Omental fat pad (tissue), 4 donors: ENCODE measurements around the gene SCAMP4. TPM values are rescaled to one million over a fixed set of nuclear protein-coding genes. Genes with fewer than 3 reads are reported as not detected.
"Not testable (repeated sequence)": the region's sequence is repeated elsewhere in the genome, so short reads cannot be mapped to it uniquely, and the experiment has no call there.

Experiments used
- ATAC-seq: fragments of 150-250 bp; one replicate; pipeline ENCODE4 v1.9.1; 2016; ENCODE audit warnings: mild to moderate bottlenecking, moderate library complexity; ENCODE audit not compliant: low FRiP score
- DNase-seq: peaks from one replicate; pipeline ENCODE4 v3.0.0-alpha.2; 2019; ENCODE audit warnings: low spot score
- total RNA-seq, 4 donors: library from RNA; depleted of rRNA; stranded (reverse); fragments of >200 nt; gene quantifications; one replicate each; pipeline ENCODE4 v1.1.0, GENCODE V29; 2016
- TF ChIP-seq, protein P1 (sequence below), 3 donors: fragments of 450-650 bp; IDR thresholded peaks; one replicate each; pipeline ENCODE4 v1.5.1; 2016 to 2017; ENCODE audit warnings: antibody characterized with exemption in 3 of 3, mild to moderate bottlenecking in 3 of 3, moderate library complexity in 2 of 3

Gene SCAMP4
- total RNA-seq, 4 donors from 2014 or later = 38.0 to 57.8 (median 45.6) TPM

DNA sequence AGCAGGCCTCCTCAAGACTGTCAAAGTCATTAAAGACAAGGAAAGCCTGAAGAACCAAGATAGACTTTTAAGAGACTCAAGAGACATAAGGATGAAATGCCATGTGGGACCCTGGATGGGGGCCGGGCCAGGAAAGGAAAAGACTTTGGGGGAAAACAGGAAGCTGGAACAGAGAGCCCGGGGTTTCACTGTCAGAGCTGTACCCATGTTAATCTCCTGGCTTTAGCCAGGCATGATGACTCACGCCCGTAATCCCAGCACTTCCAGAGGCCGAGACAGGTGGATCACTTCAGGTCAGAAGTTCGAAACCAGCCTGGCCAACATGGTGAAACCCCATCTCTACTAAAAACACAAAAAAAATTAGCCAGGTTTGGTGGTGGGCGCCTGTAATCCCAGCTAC is 36.2 kb upstream of the SCAMP4 start:
- TF ChIP-seq, protein P1, sequence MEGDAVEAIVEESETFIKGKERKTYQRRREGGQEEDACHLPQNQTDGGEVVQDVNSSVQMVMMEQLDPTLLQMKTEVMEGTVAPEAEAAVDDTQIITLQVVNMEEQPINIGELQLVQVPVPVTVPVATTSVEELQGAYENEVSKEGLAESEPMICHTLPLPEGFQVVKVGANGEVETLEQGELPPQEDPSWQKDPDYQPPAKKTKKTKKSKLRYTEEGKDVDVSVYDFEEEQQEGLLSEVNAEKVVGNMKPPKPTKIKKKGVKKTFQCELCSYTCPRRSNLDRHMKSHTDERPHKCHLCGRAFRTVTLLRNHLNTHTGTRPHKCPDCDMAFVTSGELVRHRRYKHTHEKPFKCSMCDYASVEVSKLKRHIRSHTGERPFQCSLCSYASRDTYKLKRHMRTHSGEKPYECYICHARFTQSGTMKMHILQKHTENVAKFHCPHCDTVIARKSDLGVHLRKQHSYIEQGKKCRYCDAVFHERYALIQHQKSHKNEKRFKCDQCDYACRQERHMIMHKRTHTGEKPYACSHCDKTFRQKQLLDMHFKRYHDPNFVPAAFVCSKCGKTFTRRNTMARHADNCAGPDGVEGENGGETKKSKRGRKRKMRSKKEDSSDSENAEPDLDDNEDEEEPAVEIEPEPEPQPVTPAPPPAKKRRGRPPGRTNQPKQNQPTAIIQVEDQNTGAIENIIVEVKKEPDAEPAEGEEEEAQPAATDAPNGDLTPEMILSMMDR (IDR thresholded peaks at IDR 0.05) = no peak
- no peak for ATAC-seq
- no peak for DNase-seq

DNA sequence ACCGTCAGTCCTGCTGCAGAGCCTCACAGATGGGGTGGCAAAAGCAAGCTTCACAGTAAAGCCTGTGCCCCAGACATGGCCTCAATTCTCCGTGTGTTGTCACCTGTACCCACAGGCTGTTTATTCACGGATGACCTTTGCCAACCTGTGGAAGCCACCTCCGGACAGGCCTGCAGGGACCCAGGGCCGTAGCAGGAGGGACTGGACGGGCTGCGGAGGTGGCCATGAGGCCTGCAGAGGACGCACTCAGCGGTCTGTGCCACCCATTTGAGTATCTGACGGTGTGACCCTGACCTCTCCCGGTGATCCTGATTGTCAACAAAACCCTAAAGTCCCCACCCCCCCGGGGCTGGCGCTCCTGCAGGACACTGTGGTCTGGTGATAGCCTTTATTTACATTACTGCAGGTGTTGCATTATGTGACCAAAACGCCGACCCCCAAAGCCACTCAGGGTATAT is 34.0 kb upstream of the SCAMP4 start:
- TF ChIP-seq, protein P1 (IDR thresholded peaks at IDR 0.05) = no peak
- DNase-seq (no peak), ATAC-seq (no peak)

DNA sequence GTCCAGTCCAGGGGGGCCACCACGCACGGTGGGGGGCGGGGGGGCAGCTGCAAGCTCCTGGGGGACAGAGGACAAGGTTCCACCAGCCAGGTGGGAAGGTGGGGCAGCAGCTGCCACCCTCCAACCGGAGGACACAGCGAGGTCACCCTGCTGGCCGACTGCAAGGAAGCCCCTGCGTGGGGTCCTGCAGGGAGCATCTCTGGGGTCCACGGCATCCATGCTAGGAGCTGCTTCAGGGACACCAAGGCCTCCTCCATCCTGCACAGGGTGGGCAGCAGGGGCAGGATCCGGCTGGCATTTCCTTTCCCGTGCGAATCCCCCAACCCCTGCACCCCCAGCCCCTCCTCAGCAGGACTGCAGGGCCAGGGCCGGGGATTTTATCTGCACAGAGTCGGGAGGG is 33.6 kb upstream of the SCAMP4 start:
- DNase-seq (no peak), ATAC-seq (no peak)
- TF ChIP-seq, protein P1 (IDR thresholded peaks at IDR 0.05) = no peak

DNA sequence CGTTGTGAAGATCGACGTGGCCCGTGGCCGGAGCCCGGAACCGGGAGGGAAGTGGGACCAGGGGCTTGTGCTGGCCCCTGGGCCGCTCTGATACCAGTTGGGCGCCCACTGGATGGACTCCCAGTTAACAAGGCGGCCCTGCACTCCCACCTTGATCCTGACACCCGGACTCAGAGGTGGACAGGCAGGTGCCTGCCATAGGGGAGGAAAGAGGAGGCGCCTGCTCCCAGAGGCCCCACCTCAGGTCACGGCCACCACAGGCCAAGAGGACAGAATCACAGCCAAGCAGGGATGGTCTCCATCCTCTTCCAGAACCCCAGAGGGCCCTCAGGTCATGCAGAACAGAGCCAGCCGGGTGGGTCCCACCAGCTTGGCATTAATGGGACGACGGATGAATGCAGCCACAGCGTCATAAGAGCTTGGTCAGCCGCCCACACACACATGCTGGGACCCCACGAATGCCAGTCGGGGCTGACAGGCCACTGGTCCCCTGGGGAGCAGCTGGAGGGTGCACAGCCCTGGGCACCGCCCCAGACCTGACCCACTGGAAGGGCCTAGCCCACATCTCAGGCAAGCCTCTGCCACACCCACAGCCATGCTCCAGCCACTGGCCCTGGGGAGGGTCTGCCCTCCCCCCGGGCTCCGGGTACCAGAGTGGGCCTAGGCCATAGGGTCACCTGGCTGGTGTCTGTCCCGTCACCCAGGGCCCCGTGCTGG is 32.2 kb upstream of the SCAMP4 start:
- DNase-seq = no peak
- no peak for ATAC-seq
- TF ChIP-seq, protein P1 (IDR thresholded peaks at IDR 0.05) = no peak

DNA sequence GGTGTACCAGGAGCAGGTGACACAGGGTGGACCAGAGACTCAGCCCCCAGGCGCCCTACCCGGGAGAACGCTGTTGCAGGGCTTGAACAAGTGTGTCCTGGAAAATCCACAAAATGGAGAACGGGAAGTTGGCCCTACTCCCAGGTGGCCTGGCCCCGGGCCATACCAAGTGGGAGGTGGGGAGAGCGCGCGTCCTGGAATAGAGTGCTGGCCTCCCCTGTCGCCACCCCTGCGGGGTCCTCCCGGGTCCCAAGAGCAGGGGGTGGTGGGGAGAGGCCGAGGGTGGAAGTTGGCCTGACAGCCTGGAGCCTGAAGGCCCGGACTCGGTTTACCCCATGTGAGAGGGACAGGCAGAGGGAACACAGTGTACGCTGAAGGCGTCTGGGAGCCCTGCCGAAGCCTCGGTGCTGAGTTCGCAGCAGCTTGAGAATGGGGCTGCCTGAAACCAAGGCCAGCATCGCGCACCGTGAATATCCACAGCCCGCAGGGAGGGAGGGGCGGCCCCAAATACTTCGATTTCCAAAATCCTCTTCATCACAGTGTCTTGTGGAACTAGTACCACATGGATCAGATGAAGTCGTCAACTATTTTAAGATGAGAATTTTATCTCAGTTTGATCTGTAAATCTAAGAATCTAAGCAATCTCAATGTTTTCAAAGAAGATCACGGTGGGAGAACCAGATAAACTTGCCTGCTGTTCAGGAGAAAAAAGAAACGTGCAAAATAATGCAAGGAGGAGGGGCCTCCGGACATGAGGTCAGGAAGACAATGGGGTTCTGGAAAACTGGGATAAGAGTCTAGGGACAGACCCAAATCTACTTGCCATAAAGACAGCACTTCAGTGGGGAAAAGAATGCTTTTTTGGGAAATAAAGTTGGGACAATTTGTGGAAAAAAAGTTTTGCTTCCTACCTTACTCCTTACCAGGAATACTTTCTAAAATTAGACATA is 31.4 kb upstream of the SCAMP4 start:
- no peak for ATAC-seq
- TF ChIP-seq, protein P1 (IDR thresholded peaks at IDR 0.05) = no peak
- DNase-seq = no peak

DNA sequence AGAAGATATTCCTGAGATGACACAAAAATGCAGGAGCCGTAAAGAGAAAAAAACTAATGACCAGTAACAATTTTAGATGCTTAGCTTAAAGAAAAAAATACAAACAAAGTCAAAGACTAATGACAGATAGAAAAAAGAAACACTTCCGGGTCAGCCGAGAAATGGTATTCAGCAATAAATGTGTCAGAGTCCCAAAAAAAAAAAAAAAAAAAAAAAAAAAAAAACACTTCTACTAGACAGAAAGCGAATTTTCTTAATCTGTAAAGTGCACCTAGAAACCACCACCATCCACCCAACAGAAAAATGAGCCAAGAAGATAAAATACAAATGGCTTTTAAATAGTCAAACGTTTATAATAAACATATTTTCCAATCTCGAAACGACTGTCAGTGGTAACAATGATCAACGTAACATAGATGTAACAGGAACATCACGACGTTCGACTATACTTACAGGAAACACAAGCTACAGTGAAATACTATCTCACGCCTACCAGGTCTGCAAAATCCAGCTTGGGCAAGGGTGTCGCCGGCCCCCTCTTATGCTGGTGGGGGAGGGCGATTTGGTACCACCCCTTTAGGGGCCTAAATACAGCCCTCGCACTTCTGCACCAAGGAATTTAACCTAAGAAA is 30.5 kb upstream of the SCAMP4 start:
- TF ChIP-seq, protein P1 (IDR thresholded peaks at IDR 0.05) = no peak
- ATAC-seq (no peak), DNase-seq (no peak)

DNA sequence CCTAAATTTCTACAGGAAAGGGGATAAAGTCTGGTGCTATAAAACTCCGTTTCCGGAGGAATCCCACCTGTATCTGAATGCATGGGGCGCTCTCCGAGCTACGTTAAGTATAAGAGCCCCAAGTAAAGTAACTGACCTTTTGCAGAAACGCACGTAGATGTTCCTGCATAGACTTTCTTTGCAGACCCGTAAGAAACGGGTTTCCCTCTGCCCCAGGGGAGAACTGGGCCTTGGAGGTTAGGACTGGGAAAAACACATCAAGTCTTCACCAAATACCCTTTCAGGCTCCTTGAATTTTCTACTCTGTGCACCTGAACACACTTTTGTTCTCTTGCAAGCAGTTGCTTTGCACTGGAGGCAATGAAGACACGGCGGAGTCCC is 29.9 kb upstream of the SCAMP4 start:
- not testable (repeated sequence) for DNase-seq, ATAC-seq
